Measurements from ENCODE around the gene PCIF1. TPM values are rescaled to one million over a fixed set of nuclear protein-coding genes. Genes with fewer than 3 reads are reported as not detected.
A peak's percentile ranks its signal among the peaks of the same experiment; 100 is the strongest.

PCIF1 gene
- total and polyA plus RNA-seq, 9 of the 15 experiments (the other 6 are each of a cell fraction or from before 2014, with no cell fraction given), result 5.8 to 29.4 (median 11.3) TPM

DNA sequence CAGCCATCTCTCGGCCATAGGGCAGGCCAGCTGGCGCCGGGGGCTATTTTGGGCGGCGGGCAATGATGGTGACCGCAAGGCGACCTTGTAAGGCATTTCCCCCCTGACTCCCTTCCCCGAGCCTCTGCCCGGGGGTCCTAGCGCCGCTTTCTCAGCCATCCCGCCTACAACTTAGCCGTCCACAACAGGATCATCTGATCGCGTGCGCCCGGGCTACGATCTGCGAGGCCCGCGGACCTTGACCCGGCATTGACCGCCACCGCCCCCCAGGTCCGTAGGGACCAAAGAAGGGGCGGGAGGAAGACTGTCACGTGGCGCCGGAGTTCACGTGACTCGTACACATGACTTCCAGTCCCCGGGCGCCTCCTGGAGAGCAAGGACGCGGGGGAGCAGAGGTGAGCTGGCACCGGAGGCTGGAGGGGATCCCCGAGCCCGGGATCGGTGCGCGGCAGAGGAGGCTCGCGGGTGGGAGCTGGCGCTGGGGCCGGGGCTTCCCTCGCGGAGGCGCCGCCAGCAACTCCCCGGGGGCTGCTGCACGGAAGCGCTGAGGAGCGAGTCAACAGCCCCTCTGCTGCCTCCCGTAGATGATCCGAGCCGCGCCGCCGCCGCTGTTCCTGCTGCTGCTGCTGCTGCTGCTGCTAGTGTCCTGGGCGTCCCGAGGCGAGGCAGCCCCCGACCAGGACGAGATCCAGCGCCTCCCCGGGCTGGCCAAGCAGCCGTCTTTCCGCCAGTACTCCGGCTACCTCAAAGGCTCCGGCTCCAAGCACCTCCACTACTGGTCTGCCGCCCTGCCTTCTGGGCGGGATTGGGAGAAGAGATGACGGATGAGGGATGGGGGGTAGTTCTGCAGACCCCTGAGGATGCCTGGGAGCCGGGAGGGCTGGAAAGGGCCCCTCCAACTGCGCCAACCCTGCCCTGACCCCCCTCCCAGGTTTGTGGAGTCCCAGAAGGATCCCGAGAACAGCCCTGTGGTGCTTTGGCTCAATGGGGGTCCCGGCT is 43.2 kb upstream of the PCIF1 start, which contains the start of the genes CTSA and NEURL2 (continued):
- TF ChIP-seq YY1 (IDR thresholded peaks at IDR 0.05; ENCODE audit: borderline replicate concordance in 1 of 3, control insufficient read depth in 1 of 3, extremely low read depth in 1 of 3, insufficient read depth in 3 of 3, insufficient read length in 1 of 3, insufficient replicate concordance in 2 of 3, low read depth in 1 of 3, low read length in 2 of 3) (peak in 2 of 3 experiments; percentile 81 to 86), ESRRA (IDR thresholded peaks at IDR 0.05; ENCODE audit: borderline replicate concordance, low read depth) (peak; percentile 88), BRCA1 (IDR thresholded peaks at IDR 0.05) (no peak), BRCA1 (CRISPR knock-in tag; IDR thresholded peaks at IDR 0.05) (no peak), ZNF41 (CRISPR knock-in tag; conservative IDR thresholded peaks at IDR 0.05) (no peak), SMARCB1 (IDR thresholded peaks at IDR 0.05; ENCODE audit: insufficient read length, low read depth) (no peak), C11orf30 (IDR thresholded peaks at IDR 0.05; ENCODE audit: low read depth) (peak; percentile 100), ZC3H4 (CRISPR knock-in tag; IDR thresholded peaks at IDR 0.05; ENCODE audit: borderline replicate concordance) (no peak), CEBPZ (IDR thresholded peaks at IDR 0.05; ENCODE audit: borderline replicate concordance, low read depth, low read length) (0 out of 2 replicates have a peak, but pooled peaks have one; percentile 31), CREB5 (CRISPR knock-in tag; IDR thresholded peaks at IDR 0.05) (0 out of 2 replicates have a peak, but pooled peaks have one; percentile 33), CHD4 (IDR thresholded peaks at IDR 0.05; ENCODE audit: insufficient read depth, insufficient replicate concordance, low read depth, low read length, poor library complexity, severe bottlenecking) (no peak)
- TF ChIP-seq, protein P1, sequence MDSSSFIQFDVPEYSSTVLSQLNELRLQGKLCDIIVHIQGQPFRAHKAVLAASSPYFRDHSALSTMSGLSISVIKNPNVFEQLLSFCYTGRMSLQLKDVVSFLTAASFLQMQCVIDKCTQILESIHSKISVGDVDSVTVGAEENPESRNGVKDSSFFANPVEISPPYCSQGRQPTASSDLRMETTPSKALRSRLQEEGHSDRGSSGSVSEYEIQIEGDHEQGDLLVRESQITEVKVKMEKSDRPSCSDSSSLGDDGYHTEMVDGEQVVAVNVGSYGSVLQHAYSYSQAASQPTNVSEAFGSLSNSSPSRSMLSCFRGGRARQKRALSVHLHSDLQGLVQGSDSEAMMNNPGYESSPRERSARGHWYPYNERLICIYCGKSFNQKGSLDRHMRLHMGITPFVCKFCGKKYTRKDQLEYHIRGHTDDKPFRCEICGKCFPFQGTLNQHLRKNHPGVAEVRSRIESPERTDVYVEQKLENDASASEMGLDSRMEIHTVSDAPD (CRISPR knock-in tag; IDR thresholded peaks at IDR 0.05), result no peak
- TF ChIP-seq, protein P2, sequence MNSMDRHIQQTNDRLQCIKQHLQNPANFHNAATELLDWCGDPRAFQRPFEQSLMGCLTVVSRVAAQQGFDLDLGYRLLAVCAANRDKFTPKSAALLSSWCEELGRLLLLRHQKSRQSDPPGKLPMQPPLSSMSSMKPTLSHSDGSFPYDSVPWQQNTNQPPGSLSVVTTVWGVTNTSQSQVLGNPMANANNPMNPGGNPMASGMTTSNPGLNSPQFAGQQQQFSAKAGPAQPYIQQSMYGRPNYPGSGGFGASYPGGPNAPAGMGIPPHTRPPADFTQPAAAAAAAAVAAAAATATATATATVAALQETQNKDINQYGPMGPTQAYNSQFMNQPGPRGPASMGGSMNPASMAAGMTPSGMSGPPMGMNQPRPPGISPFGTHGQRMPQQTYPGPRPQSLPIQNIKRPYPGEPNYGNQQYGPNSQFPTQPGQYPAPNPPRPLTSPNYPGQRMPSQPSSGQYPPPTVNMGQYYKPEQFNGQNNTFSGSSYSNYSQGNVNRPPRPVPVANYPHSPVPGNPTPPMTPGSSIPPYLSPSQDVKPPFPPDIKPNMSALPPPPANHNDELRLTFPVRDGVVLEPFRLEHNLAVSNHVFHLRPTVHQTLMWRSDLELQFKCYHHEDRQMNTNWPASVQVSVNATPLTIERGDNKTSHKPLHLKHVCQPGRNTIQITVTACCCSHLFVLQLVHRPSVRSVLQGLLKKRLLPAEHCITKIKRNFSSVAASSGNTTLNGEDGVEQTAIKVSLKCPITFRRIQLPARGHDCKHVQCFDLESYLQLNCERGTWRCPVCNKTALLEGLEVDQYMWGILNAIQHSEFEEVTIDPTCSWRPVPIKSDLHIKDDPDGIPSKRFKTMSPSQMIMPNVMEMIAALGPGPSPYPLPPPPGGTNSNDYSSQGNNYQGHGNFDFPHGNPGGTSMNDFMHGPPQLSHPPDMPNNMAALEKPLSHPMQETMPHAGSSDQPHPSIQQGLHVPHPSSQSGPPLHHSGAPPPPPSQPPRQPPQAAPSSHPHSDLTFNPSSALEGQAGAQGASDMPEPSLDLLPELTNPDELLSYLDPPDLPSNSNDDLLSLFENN (IDR thresholded peaks at IDR 0.05; ENCODE audit: low read depth in 2 of 2, low read length in 2 of 2), result 0 out of 4 replicates have a peak, but pooled peaks of 1 of the 2 experiments have one; percentile 32

Measured in K562 (cell line).